Neural cell (in vitro differentiated cells): Measurements from ENCODE around the gene LPAR3.

Experiments
- EP300 ChIP-seq: fragments of 450-650 bp; conservative IDR thresholded peaks from 2 replicates; pipeline ENCODE4 v1.6.1; 2014; ENCODE audit warnings: antibody characterized with exemption, mild to moderate bottlenecking, moderate library complexity; ENCODE audit not compliant: poor library complexity, severe bottlenecking
- EZH2 ChIP-seq: fragments of 200-600, 300-800 bp; shearing (Covaris generic), sonication (generic); IDR thresholded peaks from 2 replicates; pipeline ENCODE4 v1.6.1; 2014; ENCODE audit warnings: antibody characterized with exemption, low read length, borderline replicate concordance, mild to moderate bottlenecking; ENCODE audit not compliant: insufficient read depth, poor library complexity, severe bottlenecking
- POLR2AphosphoS5 ChIP-seq: IDR thresholded peaks from 2 replicates; pipeline ENCODE4 v1.6.1; 2012
- RAD21 ChIP-seq: fragments of 450-650 bp; conservative IDR thresholded peaks from 2 replicates; pipeline ENCODE4 v1.6.1; 2014; ENCODE audit warnings: antibody characterized with exemption, mild to moderate bottlenecking, moderate library complexity
- TF ChIP-seq, protein P1 (sequence below): IDR thresholded peaks from 2 replicates; pipeline ENCODE4 v1.6.1; 2012; ENCODE audit warnings: borderline replicate concordance
- TF ChIP-seq, protein P2 (sequence below): fragments of 450-650 bp; IDR thresholded peaks from 2 replicates; pipeline ENCODE4 v1.5.1; 2014; ENCODE audit warnings: antibody characterized with exemption, mild to moderate bottlenecking, moderate library complexity; ENCODE audit not compliant: poor library complexity, severe bottlenecking

DNA sequence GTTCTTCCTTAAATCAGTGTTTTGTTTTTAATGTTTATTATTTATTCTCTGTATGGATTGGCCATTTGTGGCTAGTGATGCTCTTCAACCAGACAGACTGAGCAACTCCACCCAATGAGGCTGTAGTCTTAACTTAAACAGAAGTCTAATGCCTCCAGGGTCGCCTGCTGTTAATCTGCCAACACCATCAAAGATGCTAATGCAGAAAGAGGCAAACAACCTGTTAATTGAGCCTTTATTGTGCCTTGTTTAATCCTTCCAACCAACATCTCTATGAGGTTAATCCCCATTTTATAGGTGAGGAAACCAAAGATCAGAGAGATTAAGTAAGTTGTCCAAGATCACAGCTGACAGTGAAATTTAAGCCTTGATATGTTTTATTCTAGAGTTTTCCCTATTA is 123.4 kb downstream of the LPAR3 start:
- TF ChIP-seq, protein P1, sequence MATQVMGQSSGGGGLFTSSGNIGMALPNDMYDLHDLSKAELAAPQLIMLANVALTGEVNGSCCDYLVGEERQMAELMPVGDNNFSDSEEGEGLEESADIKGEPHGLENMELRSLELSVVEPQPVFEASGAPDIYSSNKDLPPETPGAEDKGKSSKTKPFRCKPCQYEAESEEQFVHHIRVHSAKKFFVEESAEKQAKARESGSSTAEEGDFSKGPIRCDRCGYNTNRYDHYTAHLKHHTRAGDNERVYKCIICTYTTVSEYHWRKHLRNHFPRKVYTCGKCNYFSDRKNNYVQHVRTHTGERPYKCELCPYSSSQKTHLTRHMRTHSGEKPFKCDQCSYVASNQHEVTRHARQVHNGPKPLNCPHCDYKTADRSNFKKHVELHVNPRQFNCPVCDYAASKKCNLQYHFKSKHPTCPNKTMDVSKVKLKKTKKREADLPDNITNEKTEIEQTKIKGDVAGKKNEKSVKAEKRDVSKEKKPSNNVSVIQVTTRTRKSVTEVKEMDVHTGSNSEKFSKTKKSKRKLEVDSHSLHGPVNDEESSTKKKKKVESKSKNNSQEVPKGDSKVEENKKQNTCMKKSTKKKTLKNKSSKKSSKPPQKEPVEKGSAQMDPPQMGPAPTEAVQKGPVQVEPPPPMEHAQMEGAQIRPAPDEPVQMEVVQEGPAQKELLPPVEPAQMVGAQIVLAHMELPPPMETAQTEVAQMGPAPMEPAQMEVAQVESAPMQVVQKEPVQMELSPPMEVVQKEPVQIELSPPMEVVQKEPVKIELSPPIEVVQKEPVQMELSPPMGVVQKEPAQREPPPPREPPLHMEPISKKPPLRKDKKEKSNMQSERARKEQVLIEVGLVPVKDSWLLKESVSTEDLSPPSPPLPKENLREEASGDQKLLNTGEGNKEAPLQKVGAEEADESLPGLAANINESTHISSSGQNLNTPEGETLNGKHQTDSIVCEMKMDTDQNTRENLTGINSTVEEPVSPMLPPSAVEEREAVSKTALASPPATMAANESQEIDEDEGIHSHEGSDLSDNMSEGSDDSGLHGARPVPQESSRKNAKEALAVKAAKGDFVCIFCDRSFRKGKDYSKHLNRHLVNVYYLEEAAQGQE: no peak
- TF ChIP-seq, protein P2, sequence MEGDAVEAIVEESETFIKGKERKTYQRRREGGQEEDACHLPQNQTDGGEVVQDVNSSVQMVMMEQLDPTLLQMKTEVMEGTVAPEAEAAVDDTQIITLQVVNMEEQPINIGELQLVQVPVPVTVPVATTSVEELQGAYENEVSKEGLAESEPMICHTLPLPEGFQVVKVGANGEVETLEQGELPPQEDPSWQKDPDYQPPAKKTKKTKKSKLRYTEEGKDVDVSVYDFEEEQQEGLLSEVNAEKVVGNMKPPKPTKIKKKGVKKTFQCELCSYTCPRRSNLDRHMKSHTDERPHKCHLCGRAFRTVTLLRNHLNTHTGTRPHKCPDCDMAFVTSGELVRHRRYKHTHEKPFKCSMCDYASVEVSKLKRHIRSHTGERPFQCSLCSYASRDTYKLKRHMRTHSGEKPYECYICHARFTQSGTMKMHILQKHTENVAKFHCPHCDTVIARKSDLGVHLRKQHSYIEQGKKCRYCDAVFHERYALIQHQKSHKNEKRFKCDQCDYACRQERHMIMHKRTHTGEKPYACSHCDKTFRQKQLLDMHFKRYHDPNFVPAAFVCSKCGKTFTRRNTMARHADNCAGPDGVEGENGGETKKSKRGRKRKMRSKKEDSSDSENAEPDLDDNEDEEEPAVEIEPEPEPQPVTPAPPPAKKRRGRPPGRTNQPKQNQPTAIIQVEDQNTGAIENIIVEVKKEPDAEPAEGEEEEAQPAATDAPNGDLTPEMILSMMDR: no peak
- no peak for TF ChIP-seq POLR2AphosphoS5
- no peak for TF ChIP-seq EZH2
- no peak for TF ChIP-seq EP300
- no peak for TF ChIP-seq RAD21
